Astrocyte (in vitro differentiated cells and primary cell): ENCODE data around the gene ZNF609. TPM values are rescaled to one million over a fixed set of nuclear protein-coding genes. Genes with fewer than 3 reads are reported as not detected.

Experiments
- DNase-seq: peaks from one replicate; pipeline ENCODE4 v3.0.0-alpha.2; 2010; ENCODE audit warnings: low read depth
- FAIRE-seq: peaks from 2 replicates; lab custom pipeline; 2011; peaks lifted over from hg19 to GRCh38; lab: Jason Lieb, UNC
- H2AFZ ChIP-seq: 2 replicates; pipeline ENCODE4 v1.6.0; 2012; ENCODE audit warnings: low read depth, low read length, inconsistent platforms
- H3K27ac ChIP-seq: 2 replicates; pipeline ENCODE4 v1.5.1; 2011; ENCODE audit warnings: low read depth, low read length, inconsistent platforms
- H3K27me3 ChIP-seq: 2 replicates; pipeline ENCODE4 v1.6.0; 2011; ENCODE audit warnings: low read length, inconsistent platforms; ENCODE audit not compliant: insufficient read depth
- H3K36me3 ChIP-seq: 2 replicates; pipeline ENCODE4 v1.5.1; 2011; ENCODE audit warnings: low read length, inconsistent platforms; ENCODE audit not compliant: insufficient read depth
- H3K4me1 ChIP-seq: 2 replicates; pipeline ENCODE4 v1.5.1; 2011; ENCODE audit warnings: low read length, inconsistent platforms; ENCODE audit not compliant: insufficient read depth
- H3K4me2 ChIP-seq: 2 replicates; pipeline ENCODE4 v1.6.0; 2012; ENCODE audit warnings: low read length, inconsistent platforms
- H3K4me3 ChIP-seq: 2 replicates; pipeline ENCODE4 v1.5.1; 2011; ENCODE audit warnings: low read depth, mild to moderate bottlenecking, low read length, inconsistent platforms; ENCODE audit not compliant: insufficient read depth
- H3K79me2 ChIP-seq: 2 replicates; pipeline ENCODE4 v1.6.0; 2012; ENCODE audit warnings: mild to moderate bottlenecking, low read length, inconsistent platforms; ENCODE audit not compliant: insufficient read depth
- H3K9ac ChIP-seq: 2 replicates; pipeline ENCODE4 v1.6.0; 2012; ENCODE audit warnings: mild to moderate bottlenecking, low read length, inconsistent platforms
- H3K9me3 ChIP-seq: 2 replicates; pipeline ENCODE4 v1.5.1; 2012; ENCODE audit warnings: low read depth, mild to moderate bottlenecking, low read length, inconsistent platforms; ENCODE audit not compliant: insufficient read depth
- H4K20me1 ChIP-seq: 2 replicates; pipeline ENCODE4 v1.6.0; 2012; ENCODE audit warnings: low read length, inconsistent platforms; ENCODE audit not compliant: insufficient read depth
- H3K27ac Mint-ChIP-seq: one replicate; pipeline ENCODE4 v1.8.0; 2021; ENCODE audit warnings: mild to moderate bottlenecking, mixed read lengths; ENCODE audit not compliant: unreplicated experiment
- H3K27me3 Mint-ChIP-seq: one replicate; pipeline ENCODE4 v1.8.0; 2021; ENCODE audit warnings: low read depth, mixed read lengths; ENCODE audit not compliant: unreplicated experiment
- H3K36me3 Mint-ChIP-seq: one replicate; pipeline ENCODE4 v1.8.0; 2021; ENCODE audit warnings: low read depth, mixed read lengths; ENCODE audit not compliant: unreplicated experiment
- H3K4me1 Mint-ChIP-seq: one replicate; pipeline ENCODE4 v1.8.0; 2021; ENCODE audit warnings: low read depth, mixed read lengths; ENCODE audit not compliant: unreplicated experiment
- H3K4me3 Mint-ChIP-seq: one replicate; pipeline ENCODE4 v1.8.0; 2021; ENCODE audit warnings: mild to moderate bottlenecking, moderate library complexity, mixed read lengths; ENCODE audit not compliant: unreplicated experiment
- H3K9me3 Mint-ChIP-seq: one replicate; pipeline ENCODE4 v1.8.0; 2021; ENCODE audit warnings: mild to moderate bottlenecking, mixed read lengths; ENCODE audit not compliant: unreplicated experiment
- CTCF ChIP-seq: IDR thresholded peaks from 2 replicates; pipeline ENCODE4 v1.5.1; 2011; ENCODE audit warnings: low read depth, mild to moderate bottlenecking, inconsistent platforms, low read length, moderate library complexity; ENCODE audit not compliant: insufficient read depth
- EZH2 ChIP-seq: IDR thresholded peaks from 2 replicates; pipeline ENCODE4 v1.6.1; 2012; ENCODE audit warnings: mild to moderate bottlenecking, low read length, inconsistent platforms; ENCODE audit not compliant: insufficient read depth
- total RNA-seq: library from RNA; stranded (reverse); gene quantifications from 2 replicates; pipeline ENCODE4 v1.2.1, GENCODE V29; 2021

The ZNF609 gene
- total RNA-seq, 1 donor from 2014 or later = 38.5 TPM

- no peaks in the 10 kb centered on the region for H3K36me3 ChIP-seq
- Mint-ChIP-seq H3K4me3 (no peak overlapping the region), H3K4me1 (peaks cover 12% of the 10 kb centered on the region), H3K9me3 (no peaks in the 10 kb centered on the region), H3K36me3 (peaks cover 5% of the 10 kb centered on the region), H3K27me3 (no peaks in the 10 kb centered on the region), H3K27ac (no peak overlapping the region)
- H4K20me1 ChIP-seq = peaks cover 71% of the 10 kb centered on the region
- peaks cover 67% of the 10 kb centered on the region for H3K79me2 ChIP-seq
- H3K4me3 ChIP-seq = no peak overlapping the region
- H3K4me2 ChIP-seq = no peak overlapping the region
- DNase-seq (no peak), FAIRE-seq (no peak)
- H3K4me1 ChIP-seq = peaks cover 6% of the 10 kb centered on the region
- H3K9ac ChIP-seq = no peak overlapping the region
- H2AFZ ChIP-seq = no peak overlapping the region
- H3K27me3 ChIP-seq = no peaks in the 10 kb centered on the region
- H3K9me3 ChIP-seq = no peaks in the 10 kb centered on the region
- no peak for TF ChIP-seq EZH2
- TF ChIP-seq CTCF = no peak
- H3K27ac ChIP-seq = no peak overlapping the region
Measured at GRCh38 chr15:64617727-64618126, 157.3 kb downstream of the ZNF609 start.

GRCh38 chr15:64618138-64618537, 157.8 kb downstream of the ZNF609 start:
- Histone ChIP-seq H3K9ac (no peak overlapping the region), H2AFZ (no peak overlapping the region), H3K4me3 (no peak overlapping the region), H3K79me2 (peaks cover 67% of the 10 kb centered on the region), H4K20me1 (peaks cover 72% of the 10 kb centered on the region), H3K9me3 (no peaks in the 10 kb centered on the region), H3K4me2 (no peak overlapping the region), H3K4me1 (peaks cover 6% of the 10 kb centered on the region), H3K27ac (no peak overlapping the region), H3K27me3 (no peaks in the 10 kb centered on the region), H3K36me3 (peaks cover 3% of the 10 kb centered on the region)
- FAIRE-seq = no peak
- H3K9me3 Mint-ChIP-seq = no peaks in the 10 kb centered on the region
- no peak overlapping the region for H3K4me3 Mint-ChIP-seq
- H3K36me3 Mint-ChIP-seq = peaks cover 4% of the 10 kb centered on the region
- no peak for DNase-seq
- no peak for TF ChIP-seq CTCF
- TF ChIP-seq EZH2 = no peak
- H3K27me3 Mint-ChIP-seq = no peaks in the 10 kb centered on the region
- no peak overlapping the region for H3K27ac Mint-ChIP-seq
- H3K4me1 Mint-ChIP-seq = peaks cover 13% of the 10 kb centered on the region

GRCh38 chr15:64618540-64618939, 158.2 kb downstream of the ZNF609 start:
- Histone ChIP-seq H3K27ac (no peak overlapping the region), H3K79me2 (peaks cover 64% of the 10 kb centered on the region)

More at GRCh38 chr15:64618540-64618939, 158.2 kb downstream of the ZNF609 start:
- H3K4me3 Mint-ChIP-seq = no peak overlapping the region
- no peaks in the 10 kb centered on the region for H3K9me3 Mint-ChIP-seq
- no peaks in the 10 kb centered on the region for H3K27me3 Mint-ChIP-seq
- peaks cover 3% of the 10 kb centered on the region for H3K36me3 Mint-ChIP-seq
- Histone ChIP-seq H3K9me3 (no peaks in the 10 kb centered on the region), H3K4me1 (peaks cover 6% of the 10 kb centered on the region), H2AFZ (no peak overlapping the region), H3K4me2 (no peak overlapping the region), H3K36me3 (peaks cover 3% of the 10 kb centered on the region), H4K20me1 (peaks cover 74% of the 10 kb centered on the region), H3K27me3 (no peaks in the 10 kb centered on the region), H3K9ac (no peak overlapping the region), H3K4me3 (no peak overlapping the region)
- H3K27ac Mint-ChIP-seq = no peak overlapping the region
- peaks cover 13% of the 10 kb centered on the region for H3K4me1 Mint-ChIP-seq
- TF ChIP-seq CTCF (no peak), EZH2 (no peak)
- FAIRE-seq = no peak
- no peak for DNase-seq
